B cell (primary cell): ENCODE measurements around the gene INSR.
A peak's percentile ranks its signal among the peaks of the same experiment; 100 is the strongest.

Experiments
- CTCF ChIP-seq: fragments of 200-600 bp; IDR thresholded peaks from one replicate; pipeline ENCODE4 v1.8.0; 2022; ENCODE audit warnings: antibody characterized with exemption, mild to moderate bottlenecking
- EZH2 ChIP-seq: IDR thresholded peaks from 2 replicates; pipeline ENCODE4 v1.6.1; 2012; ENCODE audit warnings: borderline replicate concordance, low read depth, mild to moderate bottlenecking, moderate library complexity, low read length; ENCODE audit not compliant: insufficient read depth, poor library complexity, severe bottlenecking

GRCh38 chr19:7326105-7326877 lies 32.1 kb upstream of the INSR start:
- TF ChIP-seq CTCF, result peak; percentile 22
- TF ChIP-seq EZH2, result no peak
